Measurements from ENCODE around the gene ETV5.

Gene ETV5

GRCh38 chr3:186079925-186080324 is 29.0 kb downstream of the ETV5 start:
- peaks cover 60 to 100% (median 98%) of the 10 kb centered on the region in 11 experiments for H3K36me3 ChIP-seq

DNA sequence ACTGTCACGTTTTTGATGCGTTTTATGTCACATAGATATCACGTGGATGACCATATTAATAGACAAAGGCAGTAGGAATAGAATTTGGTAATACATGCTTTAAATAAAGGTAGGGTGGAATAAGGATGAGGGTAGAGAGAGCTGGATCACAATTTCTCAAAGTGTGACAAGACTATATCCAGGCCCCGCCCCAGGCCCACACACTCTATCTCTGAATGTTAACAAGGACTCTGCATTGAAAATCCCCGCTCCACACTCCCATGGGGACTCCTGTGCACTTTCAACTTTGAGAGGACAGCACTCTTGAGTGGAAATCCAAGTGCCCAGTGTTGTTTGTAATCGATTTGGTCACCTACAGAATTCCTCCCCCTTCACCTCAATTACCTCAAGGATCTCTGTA is 31.4 kb downstream of the ETV5 start:
- H4K20me1 ChIP-seq: peaks cover 0 to 100% (median 0%) of the 10 kb centered on the region in 11 experiments; a peak in 5 of 22 replicates
- peaks cover 0 to 48% (median 41%) of the 10 kb centered on the region in 11 experiments; a peak in 20 of 22 replicates for H3K9me3 ChIP-seq (replicated peaks in 1 of 11)
- H3K36me3 ChIP-seq: peaks cover 73 to 100% (median 97%) of the 10 kb centered on the region in 11 experiments
- peaks cover 16 to 38% (median 30%) of the 10 kb centered on the region in 10 experiments for H3K4me1 ChIP-seq
- H3K4me3 ChIP-seq: no peak overlapping the region
- H3K9ac ChIP-seq: no peak overlapping the region
- TF ChIP-seq Cebpa-rat (IDR thresholded peaks at IDR 0.05): no peak
- no peak overlapping the region for H3K4me2 ChIP-seq
- no peaks in the 10 kb centered on the region for H3K27me3 ChIP-seq
- H3K27ac ChIP-seq: no peak overlapping the region

More at GRCh38 chr3:186079925-186080324, 29.0 kb downstream of the ETV5 start:
- H3K27me3 ChIP-seq: no peaks in the 10 kb centered on the region
- TF ChIP-seq Cebpa-rat (IDR thresholded peaks at IDR 0.05): no peak
- H3K9me3 ChIP-seq (replicated peaks in 1 of 11): peaks cover 0 to 39% (median 32%) of the 10 kb centered on the region in 11 experiments; a peak in 20 of 22 replicates
- H3K4me1 ChIP-seq: peaks cover 15 to 44% (median 27%) of the 10 kb centered on the region in 10 experiments
- H3K27ac ChIP-seq: no peak overlapping the region
- peaks cover 0 to 100% (median 0%) of the 10 kb centered on the region in 11 experiments; a peak in 5 of 22 replicates for H4K20me1 ChIP-seq
- H3K4me3 ChIP-seq: no peak overlapping the region
- H3K4me2 ChIP-seq: no peak overlapping the region
- H3K9ac ChIP-seq: no peak overlapping the region

DNA sequence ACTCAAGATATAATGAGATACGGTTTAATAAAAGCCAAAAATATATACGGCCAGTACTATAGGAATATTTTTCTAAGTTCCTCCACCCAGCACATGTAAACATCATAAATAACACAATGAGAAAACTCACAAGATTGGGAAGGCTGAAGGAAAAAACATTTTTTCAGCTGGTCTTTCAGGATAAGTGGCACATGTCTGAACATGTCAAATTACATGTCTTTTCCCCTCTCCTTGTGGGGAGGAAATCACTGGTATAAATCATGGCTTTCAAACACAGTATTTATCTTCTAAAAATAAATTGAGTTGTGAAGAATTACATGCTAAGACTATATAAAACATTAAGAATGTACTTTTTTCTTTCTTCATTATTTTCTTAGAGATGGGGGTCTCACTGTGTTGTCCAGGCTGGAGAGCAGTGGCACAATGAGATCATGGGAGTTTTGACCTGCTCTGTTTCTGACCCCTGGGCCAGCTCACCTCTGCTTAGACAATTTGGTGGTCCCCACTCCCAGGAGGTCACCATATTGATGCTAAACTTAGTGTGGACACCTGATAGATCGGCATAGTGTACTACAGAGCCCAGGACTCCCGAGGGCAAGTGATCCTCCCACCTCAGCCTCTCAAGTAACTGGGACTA is 32.8 kb downstream of the ETV5 start:
- H3K9me3 ChIP-seq (replicated peaks in 1 of 11): peaks cover 0 to 48% (median 41%) of the 10 kb centered on the region in 11 experiments; a peak in 20 of 22 replicates
- H3K27me3 ChIP-seq: no peaks in the 10 kb centered on the region
- H3K4me2 ChIP-seq: no peak overlapping the region
- peak overlapping the region in 2 of 11 experiments; percentile 32 to 34; a peak in 2 of 22 replicates for H3K27ac ChIP-seq
- peaks cover 21 to 38% (median 33%) of the 10 kb centered on the region in 10 experiments for H3K4me1 ChIP-seq
- no peak for TF ChIP-seq Cebpa-rat (IDR thresholded peaks at IDR 0.05)
- H3K36me3 ChIP-seq: peaks cover 63 to 100% (median 87%) of the 10 kb centered on the region in 11 experiments
- peaks cover 0 to 100% (median 0%) of the 10 kb centered on the region in 11 experiments; a peak in 5 of 22 replicates for H4K20me1 ChIP-seq
- no peak overlapping the region for H3K4me3 ChIP-seq
- H3K9ac ChIP-seq: no peak overlapping the region

DNA sequence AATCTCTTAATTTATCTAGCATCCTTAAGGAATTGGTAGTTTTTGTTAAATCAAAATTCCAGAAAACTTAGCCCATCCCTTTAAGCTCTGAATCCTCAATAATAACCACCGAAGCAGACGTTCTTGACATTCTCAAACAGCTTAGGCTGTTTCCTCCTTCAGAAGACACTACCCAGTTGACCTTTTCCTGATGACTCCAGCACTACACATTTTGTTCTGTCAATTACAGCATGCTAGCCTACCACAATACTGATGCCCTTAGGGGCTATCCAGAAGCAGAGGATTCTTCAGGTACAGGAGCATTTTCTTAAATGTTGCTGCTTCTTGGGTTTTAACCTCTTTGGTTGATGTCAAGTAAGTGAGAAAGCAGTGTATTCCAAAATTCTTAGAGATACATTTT is 33.4 kb downstream of the ETV5 start:
- no peak overlapping the region for H3K9ac ChIP-seq
- H3K27me3 ChIP-seq: no peaks in the 10 kb centered on the region
- no peak overlapping the region; a peak in 1 of 20 replicates for H3K4me3 ChIP-seq
- no peak for TF ChIP-seq Cebpa-rat (IDR thresholded peaks at IDR 0.05)
- peak overlapping the region in 2 of 11 experiments; percentile 32 to 34; a peak in 2 of 22 replicates for H3K27ac ChIP-seq
- peaks cover 57 to 100% (median 81%) of the 10 kb centered on the region in 11 experiments for H3K36me3 ChIP-seq
- peaks cover 0 to 48% (median 41%) of the 10 kb centered on the region in 11 experiments; a peak in 20 of 22 replicates for H3K9me3 ChIP-seq (replicated peaks in 1 of 11)
- H3K4me2 ChIP-seq: no peak overlapping the region
- H4K20me1 ChIP-seq: peaks cover 0 to 100% (median 0%) of the 10 kb centered on the region in 11 experiments; a peak in 4 of 22 replicates
- H3K4me1 ChIP-seq: peaks cover 21 to 38% (median 34%) of the 10 kb centered on the region in 10 experiments

DNA sequence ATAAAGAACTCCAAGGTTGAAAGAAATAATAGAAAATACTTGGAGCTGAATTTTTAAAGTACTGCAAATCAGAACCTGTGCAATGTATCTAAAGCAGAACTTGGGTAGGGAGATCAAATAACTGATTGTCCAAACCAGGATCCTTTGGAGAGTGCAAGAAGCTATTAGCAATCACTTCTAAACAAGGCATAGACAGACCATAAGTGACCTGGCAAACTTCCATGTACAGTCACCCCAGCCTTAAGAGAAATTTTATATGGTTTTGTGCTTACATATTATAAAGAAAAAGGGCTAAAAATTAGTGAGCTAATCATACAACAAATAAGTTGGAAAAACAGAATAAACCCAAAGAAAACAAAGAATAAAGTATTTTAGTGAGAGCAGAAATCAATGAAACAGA is 35.2 kb downstream of the ETV5 start:
- no peaks in the 10 kb centered on the region for H3K27me3 ChIP-seq
- H3K4me3 ChIP-seq: no peak overlapping the region
- H3K4me2 ChIP-seq: peak overlapping the region in 2 of 11 experiments; percentile 83 to 89; a peak in 4 of 22 replicates
- H3K36me3 ChIP-seq: peaks cover 42 to 99% (median 64%) of the 10 kb centered on the region in 11 experiments
- H3K27ac ChIP-seq: peak overlapping the region in 1 of 11 experiments; percentile 67; a peak in 1 of 22 replicates
- H3K9ac ChIP-seq: no peak overlapping the region
- TF ChIP-seq Cebpa-rat (IDR thresholded peaks at IDR 0.05): no peak
- peaks cover 0 to 48% (median 37%) of the 10 kb centered on the region in 11 experiments; a peak in 20 of 22 replicates for H3K9me3 ChIP-seq (replicated peaks in 1 of 11)
- H3K4me1 ChIP-seq: peaks cover 37 to 56% (median 50%) of the 10 kb centered on the region in 10 experiments
- H4K20me1 ChIP-seq: peaks cover 0 to 100% (median 0%) of the 10 kb centered on the region in 11 experiments; a peak in 5 of 22 replicates

DNA sequence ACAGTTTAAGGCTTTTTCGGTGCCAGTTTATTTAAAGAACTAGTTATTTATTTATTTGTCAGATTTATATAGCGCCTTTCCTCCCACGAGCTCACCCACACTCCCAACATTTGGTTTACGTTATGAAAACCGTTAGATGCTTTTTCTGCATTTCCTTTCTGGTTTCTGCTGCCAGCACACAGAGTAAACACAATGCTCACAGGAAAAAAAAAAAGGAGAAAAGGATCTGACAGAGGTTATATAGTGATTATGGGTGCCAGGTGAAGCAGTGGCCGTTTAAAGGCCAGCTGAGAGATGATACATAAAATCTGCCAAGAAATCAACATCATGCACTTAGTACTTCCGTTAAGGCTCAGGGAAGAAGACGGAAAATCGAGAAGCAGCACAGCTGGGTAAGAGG is 37.9 kb downstream of the ETV5 start:
- TF ChIP-seq Cebpa-rat (IDR thresholded peaks at IDR 0.05): no peak
- Histone ChIP-seq H3K4me2 (peak overlapping the region; percentile 51 to 89 (median 68)), H3K36me3 (peaks cover 18 to 98% (median 40%) of the 10 kb centered on the region in 11 experiments), H3K27ac (peak overlapping the region in 8 of 11 experiments; percentile 24 to 70 (median 60); a peak in 16 of 22 replicates), H3K9ac (peak overlapping the region in 10 of 11 experiments; percentile 0 to 56 (median 26); a peak in 14 of 22 replicates), H3K4me1 (peaks cover 55 to 82% (median 69%) of the 10 kb centered on the region in 10 experiments), H4K20me1 (peaks cover 0 to 100% (median 0%) of the 10 kb centered on the region in 11 experiments; a peak in 5 of 22 replicates), H3K4me3 (0 out of 20 replicates have a peak overlapping the region, but pooled peaks of 1 of the 10 experiments have one; percentile 6), H3K27me3 (no peaks in the 10 kb centered on the region), H3K9me3 (replicated peaks in 1 of 11) (peaks cover 0 to 26% (median 19%) of the 10 kb centered on the region in 11 experiments; a peak in 20 of 22 replicates)

- TF ChIP-seq Cebpa-rat (IDR thresholded peaks at IDR 0.05): no peak
- peak overlapping the region in 8 of 11 experiments; percentile 24 to 70 (median 60); a peak in 15 of 22 replicates for H3K27ac ChIP-seq
- peaks cover 0 to 100% (median 0%) of the 10 kb centered on the region in 11 experiments; a peak in 5 of 22 replicates for H4K20me1 ChIP-seq
- H3K36me3 ChIP-seq: peaks cover 18 to 98% (median 40%) of the 10 kb centered on the region in 11 experiments
- no peaks in the 10 kb centered on the region for H3K27me3 ChIP-seq
- H3K4me3 ChIP-seq: 0 out of 20 replicates have a peak overlapping the region, but pooled peaks of 1 of the 10 experiments have one; percentile 6
- peak overlapping the region; percentile 51 to 89 (median 68) for H3K4me2 ChIP-seq
- peaks cover 55 to 87% (median 72%) of the 10 kb centered on the region in 10 experiments for H3K4me1 ChIP-seq
- H3K9ac ChIP-seq: peak overlapping the region in 5 of 11 experiments; percentile 11 to 56 (median 53); a peak in 9 of 22 replicates
- H3K9me3 ChIP-seq (replicated peaks in 1 of 11): peaks cover 0 to 21% (median 15%) of the 10 kb centered on the region in 11 experiments; a peak in 20 of 22 replicates
Observed at GRCh38 chr3:186070550-186070949, 38.3 kb downstream of the ETV5 start.

- peaks cover 18 to 98% (median 40%) of the 10 kb centered on the region in 11 experiments for H3K36me3 ChIP-seq
- peak overlapping the region; percentile 16 to 89 (median 68) for H3K4me2 ChIP-seq
- H3K9ac ChIP-seq: peak overlapping the region in 3 of 11 experiments; percentile 48 to 58 (median 53); a peak in 4 of 22 replicates
- peaks cover 55 to 91% (median 76%) of the 10 kb centered on the region in 10 experiments for H3K4me1 ChIP-seq
- H3K9me3 ChIP-seq (replicated peaks in 1 of 11): peaks cover 0 to 17% (median 10%) of the 10 kb centered on the region in 11 experiments; a peak in 20 of 22 replicates
- TF ChIP-seq Cebpa-rat (IDR thresholded peaks at IDR 0.05): no peak
- no peaks in the 10 kb centered on the region for H3K27me3 ChIP-seq
- peak overlapping the region in 7 of 11 experiments; percentile 48 to 70 (median 63); a peak in 14 of 22 replicates for H3K27ac ChIP-seq
- no peak overlapping the region for H3K4me3 ChIP-seq
- H4K20me1 ChIP-seq: peaks cover 0 to 100% (median 0%) of the 10 kb centered on the region in 11 experiments; a peak in 4 of 22 replicates
Observed at GRCh38 chr3:186070133-186070532, 38.8 kb downstream of the ETV5 start.

All from BLaER1 treated with 17β-estradiol and CSF1 and Interleukin-3, amounts not matched to agents 10 nM and 100 nM (cell line).